ENCODE results near the gene PAX5.

PAX5 gene

DNA sequence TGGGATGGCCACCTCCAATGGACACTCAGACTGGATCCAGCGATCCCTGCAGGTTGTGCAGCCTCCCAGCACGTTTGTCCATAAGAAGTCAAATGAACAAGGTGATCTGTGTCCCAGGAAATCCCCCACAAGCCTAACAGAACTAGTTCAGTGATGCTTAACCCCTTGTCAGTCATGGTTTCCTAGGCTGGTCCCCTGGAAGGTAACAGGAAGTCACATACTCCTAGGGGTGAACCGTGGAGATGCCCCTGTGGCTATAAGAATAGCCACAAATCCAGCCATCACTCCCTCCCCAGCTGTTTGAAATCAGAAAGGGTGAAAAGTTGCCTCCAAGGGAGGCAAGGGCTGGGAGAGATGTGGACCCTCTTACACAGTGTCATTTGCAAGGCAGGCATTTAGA, 22.5 kb downstream of the PAX5 start:
- DNase-seq, result no peak

DNA sequence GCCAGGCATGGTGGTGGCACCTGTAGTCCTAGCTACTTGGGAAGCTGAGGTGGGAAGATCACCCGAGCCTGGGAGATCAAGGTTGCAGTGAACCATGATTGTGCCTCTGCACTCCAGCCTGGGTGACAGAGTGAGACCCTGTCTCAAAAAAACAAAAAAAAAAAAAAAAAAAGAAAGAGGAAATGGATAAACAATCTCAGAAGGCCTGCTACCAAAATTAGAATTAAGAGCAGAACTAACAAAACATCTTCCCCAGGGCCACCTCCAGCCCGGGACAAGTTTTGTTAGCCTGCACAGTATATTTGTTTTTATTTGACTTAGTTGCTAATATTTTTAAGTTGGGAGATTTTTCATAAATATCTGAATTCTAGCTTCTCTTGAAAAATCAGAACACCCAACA, 23.1 kb downstream of the PAX5 start:
- no peak for DNase-seq

DNA sequence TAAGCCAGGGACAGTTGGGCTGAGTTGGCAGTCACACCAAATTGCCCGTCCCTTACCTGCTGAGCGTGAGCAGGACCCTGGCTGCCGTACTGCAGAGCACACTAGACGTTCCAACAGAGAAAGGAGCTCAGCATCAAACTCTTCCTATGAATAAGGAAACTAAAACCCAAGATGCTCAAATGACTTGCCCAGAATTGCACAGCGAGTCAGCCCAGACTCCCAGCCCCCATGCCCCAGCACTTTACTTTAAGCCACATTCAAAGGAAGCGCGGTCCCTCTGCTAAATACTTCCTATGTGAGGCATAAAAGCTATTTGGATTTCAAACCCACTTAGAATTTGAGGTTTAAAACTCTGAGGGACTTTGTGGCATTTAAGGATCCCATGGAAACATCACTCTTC, 23.9 kb downstream of the PAX5 start:
- no peak for DNase-seq

DNA sequence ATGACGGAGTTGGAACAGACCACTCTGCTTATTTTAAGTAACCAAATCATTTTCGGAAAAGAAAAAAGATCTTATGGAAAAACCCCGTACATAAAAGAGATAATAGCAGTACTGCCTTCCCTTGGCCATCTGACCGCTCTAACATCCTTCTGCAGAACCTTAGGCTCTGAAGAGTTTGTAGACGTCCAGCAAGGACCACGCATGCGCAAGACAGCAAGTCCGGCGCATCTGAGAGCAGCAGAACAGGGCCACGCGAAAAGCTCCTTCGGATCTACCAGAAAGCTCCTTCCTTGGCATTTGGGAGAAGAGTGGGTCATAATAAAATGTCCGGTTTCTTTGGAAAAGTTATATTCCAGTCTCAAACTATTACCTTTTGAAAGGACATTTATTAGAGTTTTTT, 26.8 kb downstream of the PAX5 start:
- DNase-seq, result no peak

DNA sequence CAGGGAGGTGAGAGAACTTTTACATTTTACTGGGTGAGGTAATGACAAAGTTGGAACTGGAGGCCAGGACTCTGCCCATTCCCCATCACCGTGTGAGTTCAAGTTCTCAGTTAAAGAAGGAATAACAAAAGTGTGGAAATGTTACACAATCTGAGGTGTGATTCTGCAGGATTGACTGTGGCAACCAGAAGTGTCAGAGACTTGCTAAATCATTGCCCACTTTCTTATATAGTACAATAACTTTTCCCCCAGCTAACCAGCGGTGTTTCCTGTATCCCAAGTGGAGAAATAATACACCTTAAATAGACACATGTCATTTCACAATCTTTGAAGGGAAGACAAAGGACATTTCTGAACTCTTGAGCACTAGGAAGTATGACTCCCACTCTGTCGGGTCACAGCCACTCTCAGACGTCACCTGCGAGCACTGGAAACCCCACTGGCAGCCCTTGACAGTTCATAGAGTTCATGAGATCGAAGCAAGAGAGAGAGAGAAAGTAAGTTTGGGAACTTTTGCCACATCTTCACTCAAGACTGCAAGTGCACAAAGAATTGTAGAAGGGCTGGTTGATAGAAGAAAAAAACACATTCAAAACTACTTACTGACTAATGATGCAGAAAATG, 28.4 kb downstream of the PAX5 start:
- no peak for DNase-seq

DNA sequence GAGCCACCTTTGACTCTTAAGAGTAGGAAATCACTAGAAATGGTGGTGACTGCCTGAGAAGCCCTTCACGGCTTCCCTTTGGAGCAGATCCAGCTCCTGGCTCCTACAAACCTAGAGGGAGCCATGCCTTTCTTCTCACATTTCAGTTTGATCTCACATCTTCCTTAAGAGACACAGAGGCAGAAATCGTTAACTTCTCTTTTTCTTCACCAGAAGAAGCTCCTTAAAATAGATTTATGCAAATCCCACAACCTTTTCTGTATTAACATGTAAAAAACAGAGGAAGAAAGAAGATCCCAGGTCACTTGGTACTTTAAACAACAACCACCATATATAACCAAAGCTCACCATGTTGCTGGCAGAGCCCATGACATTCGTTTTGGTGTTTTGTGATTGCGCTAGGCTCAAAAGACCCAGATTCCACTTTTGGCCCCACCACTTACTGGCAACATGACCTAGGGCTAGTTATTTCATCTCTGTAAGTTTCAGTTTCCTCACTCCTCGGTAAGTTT, 29.6 kb downstream of the PAX5 start:
- DNase-seq, result no peak

DNA sequence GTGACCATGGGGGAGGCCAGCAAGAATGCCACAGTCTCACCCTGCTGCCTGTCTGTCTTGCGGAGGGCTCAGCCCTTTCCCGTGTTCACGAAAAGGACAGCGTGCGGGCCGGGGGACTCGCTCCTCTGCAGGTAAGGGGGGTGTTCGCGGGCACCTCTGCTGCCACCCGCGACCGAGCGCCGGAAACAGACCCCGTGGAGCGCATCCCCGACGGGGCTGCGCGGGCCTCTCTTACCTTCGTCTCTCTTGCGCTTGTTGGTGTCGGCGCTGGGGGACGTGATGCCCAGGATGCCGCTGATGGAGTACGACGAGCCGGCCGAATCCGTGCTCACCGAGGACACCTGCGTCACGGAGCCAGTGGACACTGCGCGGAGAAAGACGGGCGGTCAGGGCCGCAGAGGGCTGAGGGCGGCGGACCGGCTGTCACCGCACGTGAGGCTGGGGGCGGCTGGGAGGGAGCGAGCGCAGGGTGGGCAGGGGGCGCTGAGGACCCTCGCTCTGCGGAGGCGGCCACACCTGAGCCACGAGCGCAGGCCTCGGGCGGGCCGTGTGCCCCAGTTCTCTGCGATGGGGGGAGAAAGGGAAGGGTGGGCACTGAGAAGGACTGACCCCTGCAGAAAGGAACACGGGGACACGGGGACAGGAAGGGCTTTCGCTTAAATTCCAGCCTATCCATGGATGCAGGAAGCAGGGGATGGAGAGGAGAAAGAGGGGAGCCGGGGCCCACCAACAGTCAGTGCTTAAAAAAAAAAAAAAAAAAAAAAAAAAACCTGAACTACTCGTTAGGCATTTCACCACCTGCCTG, 31.5 kb downstream of the PAX5 start:
- no peak for DNase-seq

DNA sequence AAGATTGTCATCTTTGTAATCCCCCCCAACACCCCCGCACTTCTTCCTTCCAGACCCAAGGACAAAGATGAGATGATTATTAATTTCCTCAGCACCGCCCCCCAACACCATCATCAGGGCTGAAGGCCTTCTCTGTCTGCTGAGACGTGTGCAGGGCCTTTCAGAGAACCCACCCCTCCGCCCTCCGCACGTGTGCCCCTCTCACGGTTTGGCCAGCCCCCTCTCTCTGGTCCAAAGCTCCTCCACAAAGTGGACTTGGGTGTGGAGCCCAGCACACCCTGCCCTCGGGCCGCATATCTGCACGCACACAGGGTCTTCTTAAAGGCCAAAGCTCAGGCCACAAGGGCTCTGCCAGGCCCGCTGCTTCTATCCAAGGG, 32.0 kb downstream of the PAX5 start:
- DNase-seq, result no peak

DNA sequence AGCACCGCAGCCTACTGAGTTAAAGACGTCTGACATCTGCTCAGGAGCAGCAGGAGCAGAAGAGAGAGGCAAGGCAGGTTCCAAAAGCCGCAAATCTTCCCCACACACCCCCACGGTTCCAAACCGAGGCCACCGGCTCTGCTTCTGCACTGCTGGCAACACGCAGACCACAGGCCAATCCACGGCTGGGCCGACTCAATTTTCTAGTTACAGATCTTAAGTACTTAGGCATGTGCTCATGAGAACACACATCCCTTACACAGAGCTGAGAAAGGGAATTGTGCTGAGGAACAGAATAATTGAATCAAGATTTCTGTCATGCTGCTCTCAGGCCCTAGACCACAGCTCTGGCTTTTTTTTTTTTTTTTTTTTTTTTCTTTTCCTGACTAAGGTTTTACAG, 32.6 kb downstream of the PAX5 start:
- no peak for DNase-seq

DNA sequence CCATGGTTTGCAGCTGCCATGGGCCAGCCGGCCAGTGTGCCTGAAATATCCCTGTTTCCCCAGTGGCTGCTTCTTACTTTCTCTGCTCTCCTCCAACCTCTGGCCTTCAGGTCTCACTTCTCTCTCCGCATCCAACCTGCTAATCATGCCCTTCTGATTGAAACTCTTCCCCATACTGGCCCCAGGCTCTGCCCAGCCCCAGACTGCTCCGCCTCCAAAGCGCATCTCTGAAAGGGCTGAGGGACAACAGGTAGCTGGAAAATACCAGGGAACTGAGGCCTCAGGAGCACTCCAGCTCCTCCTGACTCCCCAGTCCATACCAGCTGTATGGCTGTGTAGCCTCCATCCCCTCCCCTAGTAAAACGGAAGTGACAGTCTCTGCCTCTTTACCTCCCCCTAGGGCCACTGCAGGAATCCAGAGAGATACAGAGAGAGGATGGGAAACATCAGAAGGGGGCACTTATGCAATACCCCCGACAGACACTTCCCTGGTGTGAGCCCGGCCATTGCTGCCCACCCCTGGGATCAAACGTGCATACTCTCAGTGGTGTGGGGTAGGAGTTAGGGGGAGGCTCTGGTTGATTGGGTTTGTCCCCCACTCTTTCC, 34.2 kb downstream of the PAX5 start:
- no peak for DNase-seq

DNA sequence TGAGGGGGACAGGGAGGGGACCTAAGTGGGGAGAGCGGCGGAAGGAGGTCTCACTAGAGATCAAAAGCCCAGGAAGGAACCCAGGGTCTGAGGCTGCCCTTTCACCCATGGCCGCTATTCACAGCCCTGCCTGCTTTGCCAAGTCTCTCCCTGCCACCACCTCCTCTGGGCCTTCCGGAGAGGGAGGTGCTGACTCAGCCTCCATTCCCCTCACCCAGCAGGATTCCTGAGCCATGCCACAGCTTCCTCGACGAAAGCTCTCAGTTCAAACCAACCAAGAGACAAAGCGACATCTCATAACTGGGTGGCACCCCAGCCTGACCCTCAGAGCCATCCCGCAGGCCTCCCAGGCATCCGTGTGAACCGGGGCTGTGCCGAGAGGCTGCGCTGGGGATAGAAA, 36.7 kb downstream of the PAX5 start:
- no peak for DNase-seq

DNA sequence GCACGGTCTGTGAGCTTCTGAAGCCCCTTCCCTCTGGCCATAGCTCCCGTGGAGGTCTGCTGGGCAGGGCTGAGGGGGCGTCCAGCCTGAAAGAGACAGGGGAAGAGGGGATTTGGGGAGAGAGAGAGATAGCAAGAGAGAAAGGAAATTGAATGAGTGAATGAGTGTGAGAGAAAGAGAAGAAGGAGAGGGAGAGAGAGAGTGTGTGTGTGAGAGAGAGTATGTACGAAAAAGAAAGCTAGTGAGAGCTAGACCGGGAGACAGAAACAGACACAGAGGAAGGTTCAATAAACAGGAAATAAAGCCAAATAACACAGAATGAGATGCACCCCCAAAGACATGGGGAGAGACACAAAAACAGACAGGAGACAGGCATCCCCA, 37.4 kb downstream of the PAX5 start:
- no peak for DNase-seq

DNA sequence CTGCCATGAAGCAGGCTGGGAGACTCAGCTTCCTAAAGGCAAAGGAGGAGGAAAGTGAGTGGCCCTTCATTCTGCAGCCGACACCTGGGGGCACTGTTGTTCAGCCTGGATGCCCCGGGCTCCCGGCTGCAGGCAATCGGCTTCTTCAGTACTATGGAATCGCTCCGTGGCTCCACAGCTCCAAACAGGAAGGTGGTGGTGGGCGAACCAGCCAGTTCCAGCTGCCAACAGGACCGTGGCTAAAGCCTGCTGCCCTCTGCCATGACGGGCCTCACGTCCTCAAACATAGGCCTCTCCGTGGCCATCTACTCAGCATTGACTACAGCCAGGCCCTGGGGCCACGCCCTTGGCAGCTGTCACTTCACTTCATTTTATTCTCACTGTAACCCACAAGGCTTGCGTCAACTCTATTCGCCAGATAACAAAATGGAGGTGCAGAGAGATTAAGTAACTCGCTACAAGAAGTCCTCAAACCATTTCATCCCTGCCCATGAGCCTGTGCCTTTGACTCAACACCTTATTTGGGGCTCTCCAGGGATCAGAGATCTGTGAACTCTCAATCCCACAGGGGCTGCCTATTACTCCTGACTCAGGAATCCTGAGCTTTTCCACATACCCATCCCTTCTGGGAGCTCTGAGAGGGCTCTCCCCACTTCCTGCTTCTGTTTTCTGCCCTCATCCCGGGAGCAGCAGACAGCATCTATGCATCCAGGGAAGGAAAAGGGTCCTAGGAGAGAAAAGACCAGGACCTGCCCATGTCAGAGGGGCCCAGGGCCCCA, 38.0 kb downstream of the PAX5 start:
- peak; percentile 46 for DNase-seq

DNA sequence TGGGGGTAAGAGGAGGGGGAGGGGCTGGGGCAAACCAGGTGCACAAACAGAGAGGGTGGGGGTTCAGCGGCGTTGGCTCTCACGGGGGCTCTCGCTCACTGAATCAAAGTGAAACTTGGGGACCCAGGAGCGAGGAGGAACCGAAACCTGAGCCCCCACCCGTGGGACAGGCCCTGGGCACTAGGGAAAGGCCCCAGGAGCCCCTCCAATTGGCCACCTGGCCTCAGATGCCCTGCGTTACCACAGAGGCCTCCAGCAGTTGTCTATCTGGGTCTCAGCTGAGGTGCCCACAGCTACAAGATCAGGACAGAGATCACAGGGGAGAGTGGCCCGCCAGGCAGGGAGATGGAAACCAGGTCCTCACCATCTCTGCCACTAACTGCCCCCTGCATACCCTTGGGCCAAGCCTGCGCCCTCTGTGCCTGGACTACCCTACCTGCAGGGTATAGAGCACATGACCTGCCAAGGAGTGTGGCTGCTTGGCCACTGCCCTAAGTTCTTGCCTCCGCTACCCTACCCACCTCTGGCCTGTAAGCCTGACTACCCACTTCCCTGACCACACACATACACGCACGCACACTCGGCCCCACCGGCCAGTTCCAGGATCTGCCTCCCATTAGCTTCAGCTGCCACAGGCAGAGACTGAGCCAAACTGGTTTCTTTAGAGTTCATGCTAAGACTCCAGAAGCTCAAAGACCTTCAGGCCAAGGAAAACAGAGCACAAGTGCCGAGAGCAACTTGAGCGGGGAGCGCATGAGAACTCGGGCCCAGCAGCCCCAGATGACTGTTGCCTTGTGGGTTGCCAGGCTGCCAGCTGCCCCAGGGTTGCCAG, 39.9 kb downstream of the PAX5 start:
- DNase-seq, result no peak

DNA sequence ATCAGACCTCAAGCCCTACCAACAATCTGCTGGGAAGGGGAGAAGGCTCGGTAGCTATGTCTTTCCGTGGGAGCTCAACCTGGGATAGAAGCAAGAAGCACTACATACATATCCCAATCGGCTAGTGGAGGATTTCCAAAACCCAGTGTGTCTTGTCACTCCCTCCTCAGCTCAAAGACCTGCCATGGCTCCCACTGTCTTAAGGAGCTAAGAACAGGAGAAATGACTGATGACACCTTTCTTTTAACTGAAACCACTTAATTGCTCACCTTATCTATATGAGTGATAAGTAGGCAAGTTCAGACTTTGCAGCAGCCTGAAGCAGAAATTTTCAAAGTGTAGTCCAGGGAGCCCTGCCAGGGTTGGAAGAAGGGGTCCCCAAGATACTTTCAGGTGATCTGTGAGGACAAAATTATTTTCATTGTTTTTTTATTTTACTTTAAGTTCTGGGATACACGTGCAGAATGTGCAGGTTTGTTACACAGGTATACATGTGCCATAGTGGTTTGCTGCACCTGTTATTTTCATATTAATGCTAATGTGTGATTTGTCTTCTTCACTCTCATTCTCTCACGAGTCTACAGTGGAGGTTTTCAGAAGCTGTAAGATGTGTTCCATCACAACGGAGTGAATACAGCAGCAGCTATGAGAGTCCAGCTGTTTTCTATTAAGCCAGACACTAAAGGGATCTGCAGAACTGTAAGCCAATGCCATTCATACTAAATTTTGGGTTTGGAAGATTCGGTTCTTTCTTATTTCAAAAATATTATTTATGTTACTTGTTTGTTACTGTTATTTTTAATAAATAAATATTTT, 41.4 kb downstream of the PAX5 start:
- DNase-seq, result no peak

DNA sequence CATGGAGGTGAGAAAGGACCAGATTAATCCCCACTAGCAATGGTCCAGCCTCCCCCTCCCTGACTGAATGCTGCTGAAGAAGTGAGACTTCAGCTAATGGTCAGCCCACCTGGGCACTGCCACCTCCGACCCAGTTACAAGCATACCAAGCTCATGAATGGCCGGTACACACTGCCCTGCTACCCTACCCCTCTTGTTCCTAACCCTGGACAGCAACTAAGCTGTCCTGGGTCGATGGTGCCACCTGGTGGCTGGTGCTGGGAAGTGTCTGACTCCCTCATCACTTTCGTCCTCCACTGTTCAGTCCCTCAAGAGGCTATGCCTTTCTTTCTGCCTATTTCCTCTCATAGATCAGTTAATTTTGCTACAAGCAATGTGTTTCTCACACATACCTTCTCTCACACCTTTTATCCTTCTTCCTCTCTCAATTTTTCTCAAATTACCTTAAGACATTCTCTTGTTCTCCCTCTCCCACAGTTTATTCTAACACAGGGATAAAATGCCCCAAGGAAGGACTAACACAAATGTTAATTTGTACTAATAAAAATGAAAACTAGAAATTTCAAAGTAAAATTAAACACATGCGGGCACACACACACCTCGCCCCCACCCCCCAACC, 42.4 kb downstream of the PAX5 start:
- DNase-seq, result peak; percentile 49

DNA sequence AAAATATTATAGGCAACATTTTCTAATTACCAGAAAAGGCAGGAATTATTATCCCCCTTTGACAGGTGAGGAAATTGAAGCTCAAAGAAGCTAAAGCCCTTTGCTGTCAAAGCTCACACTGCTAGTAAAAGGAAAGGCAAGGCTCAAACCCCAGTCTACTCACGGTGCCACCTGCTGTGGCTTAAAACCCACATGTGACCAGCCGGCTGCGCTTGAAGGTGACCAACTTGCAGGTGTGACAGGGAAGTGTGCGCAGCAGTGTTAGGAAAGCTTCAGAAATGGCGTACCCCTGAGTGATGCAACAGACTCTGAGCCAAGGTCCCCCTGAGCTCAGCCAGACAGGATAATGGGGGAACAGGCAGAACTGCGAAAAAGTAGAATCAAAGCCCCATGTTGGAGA, 45.2 kb downstream of the PAX5 start:
- DNase-seq, result no peak

DNA sequence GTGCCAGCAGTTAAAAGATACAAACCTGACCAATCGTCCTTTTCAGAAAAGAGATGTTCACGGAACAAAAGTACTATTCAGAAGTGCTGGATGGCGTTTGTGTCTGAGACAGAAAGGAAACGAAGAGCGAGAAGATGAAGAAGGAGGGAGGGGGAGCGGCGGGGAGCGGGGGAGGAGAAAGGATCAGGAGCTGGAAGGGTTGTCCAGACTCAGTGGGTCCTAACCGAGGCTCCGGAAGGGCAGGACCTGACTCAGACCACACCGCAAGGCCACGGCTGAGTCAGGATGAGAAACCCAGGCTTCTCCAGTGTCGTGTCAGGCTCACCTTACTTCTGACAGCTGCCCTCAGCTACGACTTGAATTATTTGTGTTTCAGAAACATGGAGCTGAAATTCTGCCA, 46.2 kb downstream of the PAX5 start:
- no peak for DNase-seq

DNA sequence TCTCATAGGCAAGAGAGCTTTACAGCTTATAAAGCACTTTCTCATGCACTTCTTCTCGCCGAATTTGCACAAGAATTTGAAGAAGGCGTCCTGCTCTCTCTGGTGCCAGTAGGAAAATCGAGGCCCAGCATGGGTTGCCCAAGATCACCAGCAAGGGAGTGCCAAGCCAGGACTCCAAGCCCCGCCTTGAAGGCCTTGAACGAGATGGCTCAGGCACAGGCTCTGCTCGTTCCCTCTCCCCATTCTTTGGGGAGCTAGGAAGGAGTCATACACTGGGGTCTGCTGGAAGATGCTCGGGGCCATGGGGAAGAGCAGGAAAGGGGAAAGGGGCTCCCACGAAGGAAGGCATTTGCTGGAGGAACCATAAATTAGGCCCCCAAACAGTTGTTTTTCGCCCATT, 46.7 kb downstream of the PAX5 start:
- DNase-seq, result no peak

DNA sequence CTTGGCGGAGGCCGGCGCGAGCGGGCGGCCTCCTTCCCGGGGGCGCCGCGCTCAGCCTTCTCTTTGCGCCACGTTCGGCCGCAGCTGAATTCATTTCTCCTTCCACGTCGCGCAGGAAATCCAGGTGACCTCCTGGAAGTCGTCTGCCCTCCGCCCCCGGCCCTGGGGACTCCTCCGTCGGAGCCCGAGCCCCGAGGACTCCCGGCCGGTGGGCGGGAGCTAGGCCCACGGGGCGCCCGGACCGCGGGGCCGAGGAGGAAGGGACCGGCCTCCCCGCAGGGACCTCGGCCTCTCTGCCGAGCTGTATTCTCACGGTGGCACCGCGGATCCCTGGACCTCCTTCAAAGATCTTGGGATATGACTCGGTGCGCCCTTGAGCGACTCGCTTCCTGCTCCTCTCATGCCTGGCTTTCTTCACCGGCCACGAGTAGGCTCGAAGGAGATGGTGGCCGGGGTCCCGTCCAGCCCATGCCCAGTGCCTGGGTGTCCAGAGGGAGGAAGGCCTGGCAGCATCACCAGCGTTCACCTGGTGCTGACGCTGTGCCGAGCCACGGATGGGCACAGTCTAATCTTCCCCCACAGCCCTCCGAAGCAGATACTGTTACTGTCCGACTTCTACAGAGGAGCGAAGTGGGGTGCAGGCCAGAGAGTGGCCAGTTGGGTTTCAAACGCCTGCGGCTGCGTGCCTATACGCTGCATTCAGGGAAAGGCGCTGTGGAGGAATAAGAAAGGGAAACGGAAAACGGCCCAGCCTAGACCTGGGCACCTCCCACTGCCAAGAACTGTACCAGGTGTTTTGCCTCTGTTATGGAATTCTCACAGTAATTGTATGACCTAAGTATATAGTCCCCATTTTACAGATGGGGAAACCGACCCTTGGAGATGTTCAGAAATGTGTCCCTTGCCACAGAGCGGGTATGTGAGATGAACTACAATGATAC, 47.3 kb downstream of the PAX5 start:
- DNase-seq, result no peak

Measured in stimulated activated CD4-positive, alpha-beta T cell treated with anti-CD3 and anti-CD28 coated beads, Interleukin-1b, Interleukin-23, amount 100 ng/mL, for 48 hours (primary cell).